ENCODE measurements around the gene RRP15.

Gene RRP15

DNA sequence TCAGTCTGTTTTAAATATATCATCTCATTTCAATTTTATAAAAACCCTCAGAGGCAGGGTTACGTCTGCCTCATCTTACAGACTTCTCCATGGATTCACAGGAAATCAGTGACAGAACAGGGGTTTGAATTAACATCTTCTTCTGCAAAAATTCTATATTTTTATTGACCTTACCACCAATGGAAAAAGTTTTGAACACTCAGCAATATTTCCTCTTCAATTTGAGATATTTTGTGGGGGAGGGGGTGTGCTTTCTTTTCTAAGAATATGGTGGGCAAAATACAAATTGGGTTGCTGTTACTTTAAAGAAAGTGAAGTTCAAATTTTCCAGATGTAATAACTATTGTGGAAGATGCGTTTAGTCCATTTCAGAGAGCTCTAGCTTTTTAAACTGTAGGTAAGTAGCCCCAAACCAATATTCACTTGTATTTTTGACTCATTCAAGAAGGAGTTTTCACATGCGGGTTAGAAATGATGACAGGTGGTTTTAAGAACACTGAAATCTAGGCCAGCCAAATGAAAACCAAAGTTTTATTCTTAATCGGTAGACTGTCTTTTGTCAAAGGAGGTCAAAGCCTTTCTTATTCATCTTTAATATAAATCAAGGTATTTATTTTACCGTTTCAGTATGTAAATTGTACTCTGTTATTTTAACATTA is 77.5 kb downstream of the RRP15 start:
- no peak for DNase-seq (ENCODE audit: low spot score)

GRCh38 chr1:218363141-218363540 is 78.0 kb downstream of the RRP15 start:
- no peak for DNase-seq (ENCODE audit: low spot score)

- no peak for DNase-seq (ENCODE audit: low spot score)
Measured at GRCh38 chr1:218364028-218364710, 79.1 kb downstream of the RRP15 start.

DNA sequence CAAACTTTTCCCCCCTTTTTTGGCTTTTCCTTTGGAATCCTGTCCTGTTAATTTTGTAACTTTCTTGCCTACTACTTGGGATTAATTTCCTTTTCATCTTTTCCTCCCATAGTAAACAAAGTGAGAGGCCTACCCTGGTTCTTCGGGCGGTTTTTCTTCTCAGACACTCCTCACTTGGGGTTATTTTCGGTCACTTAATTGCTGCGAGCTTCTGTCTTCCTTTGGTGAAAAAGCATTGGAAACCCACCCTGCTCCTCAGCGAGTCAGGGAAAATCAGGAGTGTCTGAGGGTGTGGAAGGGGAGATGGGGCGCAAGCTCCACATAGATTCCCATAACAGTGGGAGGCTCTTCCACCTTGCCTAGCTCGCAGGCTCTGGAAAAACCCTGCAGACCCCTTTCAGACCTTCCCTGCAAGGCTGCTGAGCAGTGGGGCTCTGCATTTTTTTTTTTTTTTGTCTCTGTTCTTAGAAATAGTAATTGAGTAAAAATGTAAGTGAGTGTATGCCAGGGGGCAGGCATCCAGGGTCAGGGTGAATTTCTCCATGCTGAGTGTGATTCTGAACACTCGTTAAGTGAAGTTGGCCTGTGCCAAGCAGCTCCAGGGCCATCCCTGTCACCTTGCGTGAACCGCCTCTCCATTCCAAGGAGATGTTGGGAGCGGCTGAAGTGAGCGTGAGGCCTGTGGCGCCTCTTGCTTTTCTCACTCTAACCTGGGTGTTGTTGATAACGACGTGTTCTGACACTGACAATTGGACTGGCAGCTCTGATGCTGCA is 80.3 kb downstream of the RRP15 start:
- no peak for DNase-seq (ENCODE audit: low spot score)

GRCh38 chr1:218366322-218367052 is 81.4 kb downstream of the RRP15 start:
- DNase-seq (ENCODE audit: low spot score): no peak

- DNase-seq (ENCODE audit: low spot score): no peak
Measured at GRCh38 chr1:218367118-218367517, 82.0 kb downstream of the RRP15 start.

DNA sequence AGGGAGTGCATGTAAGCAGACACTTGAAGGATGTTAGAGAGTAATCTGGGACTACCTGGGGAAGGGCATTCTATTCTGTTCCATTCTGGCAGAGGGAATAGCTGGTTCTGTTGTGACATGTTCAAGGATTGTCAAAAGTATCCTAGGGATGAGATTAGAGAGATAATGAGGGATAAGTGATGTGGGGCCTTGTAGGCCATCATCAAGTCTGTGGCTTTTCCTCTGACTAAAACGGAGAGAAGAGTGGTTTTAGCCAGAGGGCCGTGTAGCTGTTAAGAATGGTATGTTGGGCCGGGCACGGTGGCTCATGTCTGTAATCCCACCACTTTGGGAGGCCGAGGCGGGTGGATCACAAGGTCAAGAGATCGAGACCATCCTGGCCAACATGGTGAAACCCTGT is 83.6 kb downstream of the RRP15 start:
- no peak for DNase-seq (ENCODE audit: low spot score)

- no peak for DNase-seq (ENCODE audit: low spot score)
Measured at GRCh38 chr1:218369688-218370511, 84.8 kb downstream of the RRP15 start.

GRCh38 chr1:218371927-218372672 is 87.0 kb downstream of the RRP15 start:
- no peak for DNase-seq (ENCODE audit: low spot score)

- DNase-seq (ENCODE audit: low spot score): no peak
Measured at GRCh38 chr1:218374401-218375353, 89.6 kb downstream of the RRP15 start.

- DNase-seq (ENCODE audit: low spot score): no peak
Measured at GRCh38 chr1:218376722-218377121, 91.6 kb downstream of the RRP15 start.

GRCh38 chr1:218377143-218377660 is 92.1 kb downstream of the RRP15 start:
- peak; percentile 86 for DNase-seq (ENCODE audit: low spot score)

- DNase-seq (ENCODE audit: low spot score): no peak
Measured at GRCh38 chr1:218380125-218380977, 95.3 kb downstream of the RRP15 start.

DNA sequence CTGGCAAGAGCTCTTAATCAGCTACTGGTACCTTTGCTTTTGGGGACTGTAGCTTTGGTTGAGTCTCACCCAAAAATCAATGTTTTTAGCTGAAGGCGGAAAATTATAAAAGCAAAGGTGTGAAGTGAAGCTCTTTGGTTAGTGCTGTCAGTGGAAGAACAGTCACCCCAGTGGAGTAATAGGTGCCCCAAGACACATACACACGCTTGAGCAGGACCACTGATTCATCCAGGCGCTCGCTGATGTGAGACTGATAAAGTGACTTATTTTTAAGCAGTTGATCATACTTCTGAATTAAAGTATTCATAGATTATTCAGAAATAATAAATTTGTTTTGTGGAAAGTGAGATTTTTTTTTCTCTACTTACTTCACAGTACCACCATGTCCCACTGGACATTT is 97.2 kb downstream of the RRP15 start:
- no peak for DNase-seq (ENCODE audit: low spot score)

- no peak for DNase-seq (ENCODE audit: low spot score)
Measured at GRCh38 chr1:218383051-218383450, 98.0 kb downstream of the RRP15 start.

- no peak for DNase-seq (ENCODE audit: low spot score)
Measured at GRCh38 chr1:218383681-218384080, 98.6 kb downstream of the RRP15 start.

- no peak for DNase-seq (ENCODE audit: low spot score)
Measured at GRCh38 chr1:218384581-218384993, 99.5 kb downstream of the RRP15 start.
